Right forelimb (tissue), 1 donor: ENCODE measurements around the gene CCDC47.

Experiments
- DNase-seq: peaks from one replicate; pipeline ENCODE4 v3.0.0-alpha.2; 2018

Gene CCDC47

GRCh38 chr17:63783522-63783921 lies 10.1 kb upstream of the CCDC47 start:
- no peak for DNase-seq

DNA sequence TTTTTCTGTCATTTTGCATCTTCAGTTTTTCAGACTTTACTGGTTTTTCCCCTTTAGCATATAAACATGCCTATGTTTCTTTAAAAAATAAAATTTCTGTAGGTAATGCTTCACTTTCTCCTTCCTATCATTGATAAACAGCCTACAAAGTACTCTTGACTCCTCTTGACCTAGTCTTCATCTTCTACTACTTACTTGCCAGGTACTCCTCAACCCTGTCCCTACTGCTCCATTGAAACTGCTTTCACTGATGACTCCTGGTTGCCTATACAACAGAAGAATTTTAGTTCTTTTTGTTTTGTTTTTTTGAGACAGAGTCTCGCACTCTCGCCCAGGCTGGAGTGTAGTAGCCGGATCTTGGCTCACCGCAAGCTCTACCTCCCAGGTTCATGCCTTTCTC lies 7.5 kb upstream of the CCDC47 start:
- DNase-seq = no peak

DNA sequence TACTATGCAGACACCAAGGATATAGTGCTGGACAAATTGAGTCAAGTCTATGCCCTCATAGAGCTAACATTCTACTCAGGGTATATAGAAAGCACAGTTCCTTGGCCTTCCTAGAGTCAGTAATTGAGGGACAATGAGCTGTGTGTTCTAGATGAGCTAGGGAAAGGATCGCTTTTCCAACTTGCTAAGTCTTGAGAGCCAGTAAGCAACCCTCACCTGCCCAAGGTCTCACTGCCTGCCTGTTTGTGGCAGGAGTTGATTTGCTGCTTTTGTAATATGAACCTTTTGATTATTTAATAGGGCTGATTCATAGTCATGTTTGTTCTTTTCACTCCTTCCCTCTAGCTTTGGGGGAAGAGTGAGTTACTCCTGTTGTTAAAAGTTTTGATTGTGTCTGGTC lies 7.1 kb upstream of the CCDC47 start:
- DNase-seq = no peak

- no peak for DNase-seq
These were observed 2.0 kb upstream of the CCDC47 start for GRCh38 chr17:63775420-63775819.

- no peak for DNase-seq
These were observed 1.5 kb upstream of the CCDC47 start for GRCh38 chr17:63774969-63775265.

- no peak for DNase-seq
These were observed 958 bp upstream of the CCDC47 start, which contains the start of gene DDX42 for GRCh38 chr17:63774141-63774968. DDX42 (plus strand) TSS chr17:63774170; CDS start chr17:63787050, 12,880 bp downstream.

- peak; percentile 43 for DNase-seq
These were observed 561 bp downstream of the CCDC47 start for GRCh38 chr17:63772801-63773271.

DNA sequence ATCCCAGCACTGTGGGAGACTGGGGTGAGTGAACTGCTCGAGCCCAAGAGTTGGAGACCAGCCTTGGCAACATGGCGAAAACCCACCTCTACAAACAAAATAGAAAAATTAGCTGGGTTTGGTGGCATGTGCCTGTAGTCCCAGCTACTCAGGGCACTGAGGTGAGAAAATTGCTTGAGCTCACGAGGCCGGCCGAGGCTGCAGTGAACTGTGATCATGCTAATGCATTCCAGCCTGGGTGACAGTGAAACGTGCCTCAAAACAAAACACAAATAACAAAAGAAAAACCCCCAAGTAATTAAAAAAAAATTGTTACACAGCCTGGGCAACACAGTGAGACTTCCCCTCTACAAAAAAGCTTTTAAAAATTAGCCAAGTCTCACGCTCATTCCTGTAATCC lies 5.0 kb downstream of the CCDC47 start:
- DNase-seq = no peak

DNA sequence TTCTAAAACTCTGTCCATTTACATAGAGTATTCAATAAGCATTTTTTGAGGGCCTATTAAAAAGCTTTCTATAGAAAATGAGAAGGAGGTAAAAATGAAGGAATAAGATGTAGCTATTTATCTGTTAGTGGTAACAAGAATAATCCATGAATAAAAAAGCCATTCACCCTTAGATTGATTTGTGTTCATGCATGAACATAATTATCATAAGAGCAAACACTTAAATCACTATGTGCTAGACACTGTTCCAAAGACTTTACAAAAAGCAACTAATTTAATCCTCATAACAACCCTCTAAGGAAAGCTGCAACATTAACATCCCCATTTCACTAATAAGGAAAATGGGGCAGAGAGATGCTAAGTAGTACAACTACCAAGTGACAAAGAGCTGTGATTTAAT lies 6.6 kb downstream of the CCDC47 start:
- no peak for DNase-seq

DNA sequence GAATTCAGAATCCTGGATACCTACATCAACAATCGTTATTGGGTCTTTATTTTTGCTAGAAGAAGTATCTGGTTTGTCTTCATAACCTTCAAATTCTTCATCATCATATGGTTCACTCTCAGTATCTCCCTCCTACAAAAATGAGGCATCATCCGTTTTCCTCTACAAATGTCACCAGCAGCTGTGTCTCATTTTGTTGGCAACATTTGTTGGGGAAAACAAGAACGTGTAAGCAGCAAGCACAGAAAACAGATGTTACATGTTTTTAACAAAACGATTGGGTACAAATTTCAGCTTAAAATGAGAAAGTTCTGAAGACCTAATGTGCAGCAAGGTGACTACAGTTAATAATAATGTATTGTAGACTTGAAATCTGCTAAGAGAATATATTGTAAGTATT lies 8.7 kb downstream of the CCDC47 start:
- no peak for DNase-seq

GRCh38 chr17:63762161-63763078 lies 11.0 kb downstream of the CCDC47 start:
- no peak for DNase-seq

DNA sequence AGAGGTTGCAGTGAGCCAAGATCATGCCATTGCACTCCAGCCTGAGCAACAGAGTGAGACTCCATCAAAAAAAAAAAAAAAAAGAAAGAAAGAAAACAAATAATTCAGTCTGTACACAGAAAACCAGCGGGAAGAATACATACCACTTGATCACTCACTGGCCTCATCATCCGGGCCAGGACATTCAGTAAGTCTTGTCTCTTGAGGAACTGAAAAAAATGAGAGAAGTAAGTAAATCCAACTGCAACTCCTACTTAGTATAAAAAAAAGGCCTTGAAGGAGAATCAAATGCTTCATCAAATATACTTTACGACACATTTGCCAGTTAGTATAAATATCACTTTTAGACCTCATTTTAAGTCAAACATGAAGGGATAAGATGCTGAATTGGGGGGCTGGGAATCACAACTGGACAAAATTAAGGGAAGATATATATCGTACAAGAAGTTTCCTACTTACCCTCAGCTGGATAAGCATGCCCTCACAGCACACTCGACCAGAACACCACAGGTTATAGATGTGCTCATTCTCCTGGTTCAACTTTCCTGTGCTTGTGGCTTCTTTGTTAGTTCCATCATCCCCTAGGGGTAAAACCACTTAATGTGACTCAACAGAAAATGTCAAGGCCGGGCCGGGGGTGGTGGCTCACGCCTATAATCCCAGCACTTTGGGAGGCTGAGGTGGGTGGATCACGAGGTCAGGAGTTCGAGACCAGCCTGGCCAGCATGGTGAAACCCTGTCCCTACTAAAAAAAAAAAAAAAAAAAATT lies 12.4 kb downstream of the CCDC47 start:
- no peak for DNase-seq

DNA sequence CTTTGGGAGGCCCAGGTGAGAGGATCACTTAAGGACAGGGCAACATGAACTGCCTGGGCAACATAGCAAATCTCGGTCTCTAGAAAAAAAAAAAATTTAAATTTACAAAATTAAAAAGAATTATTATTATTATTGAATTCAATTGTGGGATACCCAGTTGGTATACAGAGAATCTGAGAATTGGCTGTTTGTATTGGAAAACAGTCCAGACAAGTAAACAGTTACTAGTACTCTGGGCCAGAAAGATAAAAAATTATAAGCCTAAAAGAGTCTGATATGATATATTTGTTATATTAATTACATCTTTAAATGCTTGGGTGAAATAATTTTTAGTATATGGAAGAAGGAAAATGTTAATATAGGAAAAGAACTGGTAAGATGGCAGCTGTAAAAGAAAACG lies 15.0 kb downstream of the CCDC47 start:
- no peak for DNase-seq

GRCh38 chr17:63754046-63754445 lies 19.4 kb downstream of the CCDC47 start:
- DNase-seq = no peak

GRCh38 chr17:63753215-63753614 lies 20.2 kb downstream of the CCDC47 start:
- DNase-seq = no peak

- DNase-seq = no peak
These were observed 20.7 kb downstream of the CCDC47 start for GRCh38 chr17:63752707-63753106.

DNA sequence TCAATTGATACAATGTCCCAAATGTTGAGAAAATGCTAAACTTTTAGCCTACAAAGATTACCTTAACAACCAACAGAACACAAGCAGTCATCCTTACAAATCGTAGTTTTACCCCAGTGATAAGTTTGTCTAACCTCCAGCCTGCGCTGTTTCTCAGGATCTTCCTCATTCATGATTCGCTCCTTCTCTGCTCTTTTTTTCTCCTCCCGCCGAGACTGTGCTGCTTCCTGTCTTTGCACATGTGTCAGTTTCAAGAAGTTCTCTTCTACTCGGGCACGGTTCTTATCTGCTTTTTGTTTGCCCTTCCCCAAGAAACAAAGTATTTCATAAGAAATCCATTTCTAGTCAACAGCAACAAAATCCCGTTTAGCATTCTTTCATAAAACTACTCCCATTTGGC lies 21.6 kb downstream of the CCDC47 start:
- DNase-seq = no peak

GRCh38 chr17:63741408-63742173 lies 31.8 kb downstream of the CCDC47 start, which contains the start of gene STRADA:
STRADA (minus strand) TSS chr17:63741799; CDS start chr17:63728369, 13,430 bp downstream.
- DNase-seq = peak; percentile 98

DNA sequence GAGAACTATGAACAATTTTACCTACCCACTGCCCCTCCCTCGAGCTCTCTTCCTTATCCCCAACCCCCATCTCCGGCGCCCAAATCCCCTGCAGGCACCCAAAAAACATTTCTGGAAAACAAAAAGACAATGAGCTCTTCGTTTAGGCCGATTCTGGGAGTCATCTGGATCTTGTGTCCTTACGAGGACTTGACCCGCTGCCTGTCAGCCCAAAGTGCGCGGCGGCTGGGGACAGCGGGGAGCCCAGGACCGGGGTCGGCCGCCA lies 32.3 kb downstream of the CCDC47 start:
- DNase-seq = no peak

GRCh38 chr17:63740464-63741142 lies 32.8 kb downstream of the CCDC47 start:
- no peak for DNase-seq

DNA sequence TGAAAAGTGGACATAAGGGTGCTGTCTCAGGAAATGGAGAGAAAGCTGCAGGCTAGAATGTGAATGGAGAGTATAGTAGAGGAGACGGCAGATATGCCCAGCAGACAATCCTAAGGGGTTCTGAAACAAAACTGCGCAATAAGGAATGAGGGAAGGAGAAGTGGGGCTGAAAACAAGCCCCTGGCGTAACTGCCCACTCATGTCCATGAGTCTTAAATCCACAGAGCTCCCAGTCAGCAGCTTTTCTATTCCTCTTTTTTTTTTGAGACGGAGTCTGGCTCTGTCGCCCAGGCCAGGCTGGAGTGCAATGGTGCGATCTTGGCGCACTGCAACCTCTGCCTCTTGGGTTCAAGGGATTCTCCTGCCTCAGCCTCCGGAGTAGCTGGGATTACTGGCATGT lies 37.7 kb downstream of the CCDC47 start:
- DNase-seq = no peak

DNA sequence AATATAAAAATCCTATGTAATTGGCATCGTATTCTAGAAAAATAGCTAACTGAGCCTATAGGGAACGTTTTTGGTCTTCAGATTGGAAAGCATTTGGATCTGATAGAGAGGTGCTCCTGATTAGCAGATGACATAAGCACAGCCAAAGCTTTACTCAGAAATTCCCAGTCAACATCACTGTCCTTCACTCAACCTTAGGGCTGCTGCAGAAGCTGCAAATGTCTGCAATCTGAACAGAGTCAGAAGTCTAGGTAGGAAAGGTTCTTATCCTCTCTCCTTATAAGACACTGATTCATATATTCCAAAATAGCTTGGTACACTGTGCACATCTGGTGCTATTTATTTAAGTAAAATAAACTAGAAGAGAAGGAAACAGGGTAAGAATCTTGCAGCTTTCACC lies 51.0 kb downstream of the CCDC47 start:
- no peak for DNase-seq
